ENCODE data around the gene RPL3.

DNA sequence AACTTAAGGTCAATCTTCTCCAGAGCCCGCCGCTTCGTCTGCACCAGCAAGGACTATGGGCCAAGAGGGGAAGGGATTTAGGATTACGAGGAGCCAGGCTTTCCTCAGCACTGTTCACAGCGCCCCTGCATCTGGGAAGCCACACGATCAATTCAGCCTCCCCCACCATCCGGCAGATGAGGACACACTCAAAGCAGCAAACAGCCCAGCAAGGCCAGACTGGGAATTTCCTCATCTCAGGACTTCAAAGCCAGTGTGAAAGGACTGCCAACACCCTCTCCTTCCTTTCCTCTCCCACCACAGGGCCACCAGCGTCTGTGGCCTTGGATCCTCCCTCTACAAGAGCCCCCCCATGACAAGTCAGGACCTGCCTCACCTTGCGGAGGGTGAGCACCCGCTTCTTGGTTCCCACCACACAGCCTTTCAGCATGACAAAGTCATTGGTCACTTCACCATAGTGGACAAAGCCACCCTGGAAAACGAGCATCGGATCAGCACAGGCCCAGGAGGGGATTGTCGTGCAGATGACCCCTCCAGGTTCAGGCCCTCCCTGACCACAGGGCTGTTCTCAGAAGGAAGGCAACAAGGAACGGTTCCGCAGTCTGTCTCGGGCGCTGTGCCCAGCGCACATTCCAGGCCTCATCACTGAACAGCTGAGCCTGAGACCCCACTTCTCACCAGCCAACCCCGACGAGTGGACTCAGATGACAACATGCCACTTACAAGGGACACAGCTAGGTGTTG is 6.0 kb downstream of the RPL3 start:
- TF ChIP-seq EZH2 (IDR thresholded peaks at IDR 0.05; ENCODE audit: low read length, missing control alignments) = no peak
- TF ChIP-seq, protein P1, sequence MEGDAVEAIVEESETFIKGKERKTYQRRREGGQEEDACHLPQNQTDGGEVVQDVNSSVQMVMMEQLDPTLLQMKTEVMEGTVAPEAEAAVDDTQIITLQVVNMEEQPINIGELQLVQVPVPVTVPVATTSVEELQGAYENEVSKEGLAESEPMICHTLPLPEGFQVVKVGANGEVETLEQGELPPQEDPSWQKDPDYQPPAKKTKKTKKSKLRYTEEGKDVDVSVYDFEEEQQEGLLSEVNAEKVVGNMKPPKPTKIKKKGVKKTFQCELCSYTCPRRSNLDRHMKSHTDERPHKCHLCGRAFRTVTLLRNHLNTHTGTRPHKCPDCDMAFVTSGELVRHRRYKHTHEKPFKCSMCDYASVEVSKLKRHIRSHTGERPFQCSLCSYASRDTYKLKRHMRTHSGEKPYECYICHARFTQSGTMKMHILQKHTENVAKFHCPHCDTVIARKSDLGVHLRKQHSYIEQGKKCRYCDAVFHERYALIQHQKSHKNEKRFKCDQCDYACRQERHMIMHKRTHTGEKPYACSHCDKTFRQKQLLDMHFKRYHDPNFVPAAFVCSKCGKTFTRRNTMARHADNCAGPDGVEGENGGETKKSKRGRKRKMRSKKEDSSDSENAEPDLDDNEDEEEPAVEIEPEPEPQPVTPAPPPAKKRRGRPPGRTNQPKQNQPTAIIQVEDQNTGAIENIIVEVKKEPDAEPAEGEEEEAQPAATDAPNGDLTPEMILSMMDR (conservative IDR thresholded peaks at IDR 0.05 in 1 of 2, IDR thresholded peaks at IDR 0.05 in 1 of 2; ENCODE audit: low read depth in 1 of 2, low read length in 2 of 2) = no peak

Data from fibroblast of lung (primary cell).